Measurements from ENCODE around the gene RAB23.

RAB23 gene

DNA sequence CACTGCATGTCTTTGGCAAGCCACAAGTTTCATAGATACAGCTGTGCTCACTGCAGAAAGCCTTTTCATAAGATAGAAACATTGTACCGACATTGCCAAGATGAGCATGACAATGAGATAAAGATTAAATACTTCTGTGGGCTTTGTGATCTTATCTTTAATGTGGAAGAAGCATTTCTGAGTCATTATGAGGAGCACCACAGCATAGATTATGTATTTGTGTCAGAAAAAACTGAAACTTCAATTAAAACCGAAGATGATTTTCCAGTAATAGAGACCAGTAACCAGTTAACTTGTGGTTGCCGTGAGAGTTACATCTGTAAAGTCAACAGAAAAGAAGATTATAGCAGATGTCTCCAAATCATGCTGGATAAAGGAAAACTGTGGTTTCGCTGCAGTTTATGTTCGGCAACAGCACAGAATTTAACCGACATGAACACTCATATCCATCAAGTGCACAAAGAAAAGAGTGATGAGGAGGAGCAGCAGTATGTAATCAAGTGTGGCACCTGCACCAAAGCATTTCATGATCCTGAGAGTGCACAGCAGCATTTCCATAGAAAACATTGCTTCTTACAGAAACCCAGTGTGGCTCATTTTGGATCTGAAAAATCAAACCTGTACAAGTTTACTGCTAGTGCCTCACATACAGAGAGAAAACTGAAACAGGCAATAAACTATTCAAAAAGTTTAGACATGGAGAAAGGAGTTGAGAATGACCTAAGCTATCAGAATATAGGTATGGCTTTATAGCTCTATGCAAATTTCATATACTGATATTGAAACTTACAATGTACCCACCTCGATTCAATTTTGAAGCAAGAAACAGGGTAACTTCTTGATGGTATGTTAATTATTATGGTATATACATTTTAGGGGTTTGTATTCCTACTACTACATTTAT, 73.9 kb downstream of the RAB23 start:
- TF ChIP-seq, protein P1, sequence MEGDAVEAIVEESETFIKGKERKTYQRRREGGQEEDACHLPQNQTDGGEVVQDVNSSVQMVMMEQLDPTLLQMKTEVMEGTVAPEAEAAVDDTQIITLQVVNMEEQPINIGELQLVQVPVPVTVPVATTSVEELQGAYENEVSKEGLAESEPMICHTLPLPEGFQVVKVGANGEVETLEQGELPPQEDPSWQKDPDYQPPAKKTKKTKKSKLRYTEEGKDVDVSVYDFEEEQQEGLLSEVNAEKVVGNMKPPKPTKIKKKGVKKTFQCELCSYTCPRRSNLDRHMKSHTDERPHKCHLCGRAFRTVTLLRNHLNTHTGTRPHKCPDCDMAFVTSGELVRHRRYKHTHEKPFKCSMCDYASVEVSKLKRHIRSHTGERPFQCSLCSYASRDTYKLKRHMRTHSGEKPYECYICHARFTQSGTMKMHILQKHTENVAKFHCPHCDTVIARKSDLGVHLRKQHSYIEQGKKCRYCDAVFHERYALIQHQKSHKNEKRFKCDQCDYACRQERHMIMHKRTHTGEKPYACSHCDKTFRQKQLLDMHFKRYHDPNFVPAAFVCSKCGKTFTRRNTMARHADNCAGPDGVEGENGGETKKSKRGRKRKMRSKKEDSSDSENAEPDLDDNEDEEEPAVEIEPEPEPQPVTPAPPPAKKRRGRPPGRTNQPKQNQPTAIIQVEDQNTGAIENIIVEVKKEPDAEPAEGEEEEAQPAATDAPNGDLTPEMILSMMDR (IDR thresholded peaks at IDR 0.05; ENCODE audit: borderline replicate concordance, control extremely low read depth, extremely low read depth, insufficient read depth, missing control alignments), result no peak
- no peak for DNase-seq (ENCODE audit: low spot score)
- in situ Hi-C loops (cut with MboI; ENCODE audit: low sequenced_read_pairs, unreplicated experiment), result no loop called here

GRCh38 chr6:57147401-57147800, 74.7 kb downstream of the RAB23 start:
- DNase-seq (ENCODE audit: low spot score), result no peak
- in situ Hi-C loops (cut with MboI; ENCODE audit: low sequenced_read_pairs, unreplicated experiment), result no loop called here
- TF ChIP-seq, protein P1 (IDR thresholded peaks at IDR 0.05; ENCODE audit: borderline replicate concordance, control extremely low read depth, extremely low read depth, insufficient read depth, missing control alignments), result no peak

- in situ Hi-C loops (cut with MboI; ENCODE audit: low sequenced_read_pairs, unreplicated experiment), result no loop called here
- TF ChIP-seq, protein P1 (IDR thresholded peaks at IDR 0.05; ENCODE audit: borderline replicate concordance, control extremely low read depth, extremely low read depth, insufficient read depth, missing control alignments), result no peak
- DNase-seq (ENCODE audit: low spot score), result no peak
These were observed 78.4 kb downstream of the RAB23 start for GRCh38 chr6:57143690-57144089.

DNA sequence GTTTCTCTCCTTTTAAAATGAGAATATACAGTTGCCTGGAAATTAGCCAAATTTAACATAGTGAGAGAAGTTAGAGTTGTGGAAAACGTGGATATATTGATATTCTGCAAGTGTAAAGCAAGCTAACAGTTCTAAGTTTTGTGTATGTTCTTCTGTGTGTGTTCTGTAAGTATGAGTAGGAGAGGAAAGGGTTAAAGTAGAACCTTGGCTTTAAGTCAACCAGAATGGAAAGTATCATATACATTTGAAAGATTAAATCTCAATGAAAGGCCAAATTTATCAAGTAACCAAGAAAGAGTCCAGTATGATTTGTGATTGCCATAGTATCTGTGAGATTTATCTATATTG, 80.0 kb downstream of the RAB23 start:
- DNase-seq (ENCODE audit: low spot score), result no peak
- in situ Hi-C loops (cut with MboI; ENCODE audit: low sequenced_read_pairs, unreplicated experiment), result no loop called here
- TF ChIP-seq, protein P1 (IDR thresholded peaks at IDR 0.05; ENCODE audit: borderline replicate concordance, control extremely low read depth, extremely low read depth, insufficient read depth, missing control alignments), result no peak

DNA sequence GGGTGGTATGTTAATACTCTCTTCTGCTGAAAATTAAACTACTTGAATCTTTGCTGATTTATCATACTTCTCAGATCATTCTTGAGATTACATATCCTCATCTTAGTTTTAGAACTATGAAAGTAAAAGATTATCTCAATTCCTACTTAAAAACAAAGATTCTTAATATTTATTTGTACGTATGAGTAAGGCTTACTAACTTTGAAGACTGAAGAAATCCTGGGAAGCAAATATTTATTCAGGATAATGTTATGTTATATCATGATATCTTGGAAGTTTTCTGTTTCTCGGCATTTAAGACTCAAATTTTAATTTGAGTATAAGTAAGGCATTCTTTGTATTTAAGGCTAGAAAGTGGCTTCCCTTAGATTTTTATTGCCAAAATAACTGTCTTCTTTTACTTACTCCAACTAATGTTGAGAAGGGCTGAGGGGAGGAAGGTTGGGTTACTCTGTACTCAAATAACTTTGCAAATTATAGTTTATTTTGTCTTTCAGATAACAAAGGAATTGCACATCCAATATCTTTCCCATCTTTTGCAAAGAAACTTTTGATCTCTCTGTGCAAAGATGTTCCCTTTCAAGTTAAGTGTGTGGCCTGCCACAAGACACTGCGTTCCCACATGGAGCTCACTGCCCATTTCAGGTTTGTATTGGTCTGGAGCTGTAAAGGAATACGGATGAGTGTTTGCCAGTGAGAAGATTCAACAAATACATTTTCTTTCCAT, 80.5 kb downstream of the RAB23 start:
- in situ Hi-C loops (cut with MboI; ENCODE audit: low sequenced_read_pairs, unreplicated experiment), result no loop called here
- TF ChIP-seq, protein P1 (IDR thresholded peaks at IDR 0.05; ENCODE audit: borderline replicate concordance, control extremely low read depth, extremely low read depth, insufficient read depth, missing control alignments), result no peak
- DNase-seq (ENCODE audit: low spot score), result no peak

DNA sequence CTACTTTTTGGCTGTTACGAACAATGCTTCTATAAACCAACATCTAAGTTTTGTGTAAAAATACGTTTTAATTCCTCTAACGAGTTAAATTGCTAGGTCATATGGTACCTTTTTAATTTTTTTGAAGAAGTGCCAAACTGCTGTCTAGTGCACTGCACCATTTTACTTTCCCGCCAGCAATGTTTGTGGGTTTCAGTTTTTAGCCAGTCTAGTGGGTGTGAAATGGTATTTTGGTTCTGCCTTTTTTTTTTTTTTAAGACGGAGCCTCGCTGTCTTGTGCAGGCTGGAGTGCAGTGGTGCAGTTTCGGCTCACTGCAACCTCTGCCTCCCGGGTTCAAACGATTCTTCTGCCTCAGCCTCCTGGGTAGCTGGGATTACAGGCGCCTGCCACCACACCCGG, 84.1 kb downstream of the RAB23 start:
- no peak for DNase-seq (ENCODE audit: low spot score)
- in situ Hi-C loops (cut with MboI; ENCODE audit: low sequenced_read_pairs, unreplicated experiment), result no loop called here
- TF ChIP-seq, protein P1 (IDR thresholded peaks at IDR 0.05; ENCODE audit: borderline replicate concordance, control extremely low read depth, extremely low read depth, insufficient read depth, missing control alignments), result no peak
